Ectodermal cell (in vitro differentiated cells): ENCODE measurements around the gene STAB2.

Experiments used
- H3K27ac ChIP-seq: 2 replicates; pipeline ENCODE4 v1.7.0; 2013; ENCODE audit warnings: mild to moderate bottlenecking, low read depth, low read length; ENCODE audit not compliant: insufficient read depth, poor library complexity, severe bottlenecking
- H3K27me3 ChIP-seq: 2 replicates; pipeline ENCODE4 v1.7.0; 2013; ENCODE audit warnings: mild to moderate bottlenecking, low read length; ENCODE audit not compliant: insufficient read depth, control insufficient read depth, poor library complexity, severe bottlenecking
- H3K36me3 ChIP-seq: one replicate; pipeline ENCODE4 v1.7.0; 2013; ENCODE audit warnings: low read length; ENCODE audit not compliant: control insufficient read depth, insufficient read depth
- H3K4me1 ChIP-seq: one replicate; pipeline ENCODE4 v1.7.0; 2013; ENCODE audit warnings: low read length; ENCODE audit not compliant: control insufficient read depth, insufficient read depth
- H3K4me3 ChIP-seq: 2 replicates; pipeline ENCODE4 v1.7.0; 2013; ENCODE audit warnings: low read depth, low read length, control low read depth; ENCODE audit not compliant: insufficient read depth
- H3K9me3 ChIP-seq: 2 replicates; pipeline ENCODE4 v1.7.0; 2013; ENCODE audit warnings: mild to moderate bottlenecking, low read length, moderate library complexity; ENCODE audit not compliant: control insufficient read depth
- WGBS, 2 experiments: methylation state at CpG; one replicate each; pipeline ENCODE4 v1.1.7; 2013; ENCODE audit warnings: missing lambda C conversion rate in 2 of 2; 5-methylcytosine and 5-hydroxymethylcytosine counted together

Gene STAB2

GRCh38 chr12:103748875-103749274, 161.8 kb downstream of the STAB2 start:
- Histone ChIP-seq H3K4me3 (no peak overlapping the region), H3K9me3 (no peaks in the 10 kb centered on the region), H3K27me3 (no peaks in the 10 kb centered on the region), H3K4me1 (no peaks in the 10 kb centered on the region), H3K36me3 (no peaks in the 10 kb centered on the region), H3K27ac (no peak overlapping the region)
- 89 to 95% methylated on average over 12 of the region's 12 CpGs for WGBS, 2 experiments

GRCh38 chr12:103751171-103751570, 164.1 kb downstream of the STAB2 start:
- H3K4me1 ChIP-seq: no peaks in the 10 kb centered on the region
- no peak overlapping the region for H3K4me3 ChIP-seq
- no peaks in the 10 kb centered on the region for H3K9me3 ChIP-seq
- 87 to 94% methylated on average over 1 of the region's 1 CpG for WGBS, 2 experiments
- no peaks in the 10 kb centered on the region for H3K27me3 ChIP-seq
- H3K27ac ChIP-seq: no peak overlapping the region
- no peaks in the 10 kb centered on the region for H3K36me3 ChIP-seq

GRCh38 chr12:103751600-103751999, 164.5 kb downstream of the STAB2 start:
- Histone ChIP-seq H3K27ac (no peak overlapping the region), H3K4me1 (no peaks in the 10 kb centered on the region), H3K4me3 (no peak overlapping the region), H3K27me3 (no peaks in the 10 kb centered on the region), H3K36me3 (no peaks in the 10 kb centered on the region), H3K9me3 (no peaks in the 10 kb centered on the region)
- WGBS, 2 experiments: 82 to 85% methylated on average over 2 of the region's 2 CpGs

GRCh38 chr12:103755425-103755824, 168.4 kb downstream of the STAB2 start:
- Histone ChIP-seq H3K36me3 (no peaks in the 10 kb centered on the region), H3K4me1 (no peaks in the 10 kb centered on the region), H3K27ac (no peak overlapping the region), H3K9me3 (no peaks in the 10 kb centered on the region), H3K4me3 (no peak overlapping the region), H3K27me3 (no peaks in the 10 kb centered on the region)
- whole genome bisulfite sequencing, 2 experiments: 60% methylated on average over 3 of the region's 3 CpGs

- WGBS, 2 experiments: 85 to 87% methylated on average over 5 of the region's 5 CpGs
- no peaks in the 10 kb centered on the region for H3K27me3 ChIP-seq
- no peaks in the 10 kb centered on the region for H3K9me3 ChIP-seq
- no peak overlapping the region for H3K4me3 ChIP-seq
- H3K4me1 ChIP-seq: no peaks in the 10 kb centered on the region
- H3K27ac ChIP-seq: no peak overlapping the region
- no peaks in the 10 kb centered on the region for H3K36me3 ChIP-seq
These were observed 169.4 kb downstream of the STAB2 start for GRCh38 chr12:103756443-103756842.

GRCh38 chr12:103757248-103757647, 170.2 kb downstream of the STAB2 start:
- Histone ChIP-seq H3K9me3 (no peaks in the 10 kb centered on the region), H3K4me1 (no peaks in the 10 kb centered on the region), H3K27me3 (no peaks in the 10 kb centered on the region), H3K27ac (no peak overlapping the region), H3K36me3 (no peaks in the 10 kb centered on the region), H3K4me3 (no peak overlapping the region)
- 95 to 98% methylated on average over 1 of the region's 1 CpG for WGBS, 2 experiments

GRCh38 chr12:103758310-103759089, 171.4 kb downstream of the STAB2 start:
- no peaks in the 10 kb centered on the region for H3K4me1 ChIP-seq
- H3K27ac ChIP-seq: no peak overlapping the region
- H3K4me3 ChIP-seq: no peak overlapping the region
- H3K9me3 ChIP-seq: no peaks in the 10 kb centered on the region
- WGBS, 2 experiments: 91% methylated on average over 10 of the region's 10 CpGs
- H3K27me3 ChIP-seq: no peaks in the 10 kb centered on the region
- H3K36me3 ChIP-seq: no peaks in the 10 kb centered on the region

- Histone ChIP-seq H3K4me3 (no peak overlapping the region), H3K36me3 (no peaks in the 10 kb centered on the region), H3K9me3 (no peaks in the 10 kb centered on the region), H3K27ac (no peak overlapping the region), H3K27me3 (no peaks in the 10 kb centered on the region), H3K4me1 (no peaks in the 10 kb centered on the region)
- WGBS, 2 experiments: 91 to 92% methylated on average over 5 of the region's 5 CpGs
These were observed 175.4 kb downstream of the STAB2 start for GRCh38 chr12:103762473-103762872.

GRCh38 chr12:103765322-103765721, 178.2 kb downstream of the STAB2 start:
- Histone ChIP-seq H3K27ac (no peak overlapping the region), H3K4me1 (peaks cover 10% of the 10 kb centered on the region), H3K36me3 (no peaks in the 10 kb centered on the region), H3K9me3 (no peaks in the 10 kb centered on the region), H3K27me3 (no peaks in the 10 kb centered on the region), H3K4me3 (no peak overlapping the region)
- 93 to 97% methylated on average over 5 of the region's 5 CpGs for WGBS, 2 experiments

GRCh38 chr12:103766028-103766427, 179.0 kb downstream of the STAB2 start:
- H3K9me3 ChIP-seq: no peaks in the 10 kb centered on the region
- 90 to 91% methylated on average over 6 of the region's 6 CpGs for WGBS, 2 experiments
- no peak overlapping the region for H3K4me3 ChIP-seq
- peaks cover 10% of the 10 kb centered on the region for H3K4me1 ChIP-seq
- H3K27me3 ChIP-seq: no peaks in the 10 kb centered on the region
- H3K27ac ChIP-seq: no peak overlapping the region
- H3K36me3 ChIP-seq: no peaks in the 10 kb centered on the region
